ENCODE data around the gene AOPEP.

The AOPEP gene

GRCh38 chr9:94941211-94941875, 214.8 kb downstream of the AOPEP start:
- no peak for DNase-seq (ENCODE audit: extremely low read depth, low read depth)
- TF ChIP-seq CTCF (IDR thresholded peaks at IDR 0.05; ENCODE audit: low read depth, low read length, missing control alignments) = no peak
- H3K4me3 ChIP-seq (replicated peaks; ENCODE audit: low read depth, low read length) = no peak overlapping the region

DNA sequence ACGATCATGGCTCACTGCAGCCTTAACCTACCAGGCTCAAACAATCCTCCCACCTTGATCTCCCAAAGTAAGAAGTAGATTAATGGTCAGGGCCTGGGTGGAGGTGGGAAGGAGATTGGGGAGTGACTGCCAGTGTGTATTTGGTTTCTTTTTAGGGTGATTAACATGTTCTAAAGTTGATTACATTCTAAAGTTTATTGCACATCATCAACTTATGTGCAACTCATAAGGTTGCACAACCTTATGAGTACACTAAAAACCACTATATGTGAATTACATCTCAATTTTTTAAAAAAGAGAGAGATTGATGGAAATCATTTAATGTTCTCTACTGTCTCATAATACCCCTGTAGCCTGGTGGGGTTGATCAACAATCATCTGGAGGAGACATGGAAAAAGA, 218.1 kb downstream of the AOPEP start:
- DNase-seq (ENCODE audit: extremely low read depth, low read depth) = no peak
- H3K4me3 ChIP-seq (replicated peaks; ENCODE audit: low read depth, low read length) = no peak overlapping the region
- TF ChIP-seq CTCF (IDR thresholded peaks at IDR 0.05; ENCODE audit: low read depth, low read length, missing control alignments) = no peak

DNA sequence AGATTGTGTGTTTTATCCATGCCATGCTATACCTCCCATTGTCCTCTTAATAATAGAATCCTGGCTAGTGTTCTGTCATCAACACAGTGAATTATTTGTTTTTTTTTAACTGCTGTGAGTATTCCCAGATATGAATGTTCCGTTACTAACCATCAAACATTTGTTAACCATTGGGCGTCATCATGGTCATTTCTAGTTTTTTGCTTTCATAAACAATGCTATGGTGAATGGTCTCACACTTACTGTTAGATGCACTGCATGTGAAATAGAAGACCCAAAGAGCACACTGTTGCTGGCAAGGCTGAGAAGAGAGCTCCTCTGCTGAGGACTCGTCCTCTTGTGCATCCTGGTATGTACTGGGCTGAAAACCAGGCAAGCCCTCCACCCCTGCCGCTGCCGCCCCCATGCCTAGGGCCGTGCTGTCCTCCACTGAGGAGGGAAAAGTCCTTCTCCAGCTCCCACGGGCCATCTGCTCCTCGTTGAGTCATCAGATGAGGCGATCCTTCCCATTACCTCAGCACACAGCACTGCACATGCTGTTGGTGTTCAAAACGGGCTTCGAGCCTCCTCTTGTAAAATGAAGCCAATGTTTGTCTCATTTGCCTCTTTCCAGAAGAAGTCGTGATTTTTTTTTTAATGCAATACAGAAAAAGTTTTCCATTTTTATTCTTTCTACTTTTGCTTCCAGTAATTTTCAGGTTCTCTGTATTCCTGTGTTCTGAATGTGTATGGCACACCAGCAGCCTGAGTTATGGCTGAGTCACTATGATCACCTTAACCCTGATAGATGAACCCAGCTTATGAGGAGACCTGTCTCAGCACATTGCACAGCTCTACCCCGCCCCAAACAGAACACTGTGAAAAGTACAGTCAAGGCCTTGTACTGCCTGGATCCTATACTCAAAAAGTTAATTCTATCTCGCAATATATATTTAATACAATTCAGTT, 219.0 kb downstream of the AOPEP start:
- no peak overlapping the region for H3K4me3 ChIP-seq (replicated peaks; ENCODE audit: low read depth, low read length)
- DNase-seq (ENCODE audit: extremely low read depth, low read depth) = peak; percentile 83
- TF ChIP-seq CTCF (IDR thresholded peaks at IDR 0.05; ENCODE audit: low read depth, low read length, missing control alignments) = no peak

- H3K4me3 ChIP-seq (replicated peaks; ENCODE audit: low read depth, low read length) = no peak overlapping the region
- no peak for TF ChIP-seq CTCF (IDR thresholded peaks at IDR 0.05; ENCODE audit: low read depth, low read length, missing control alignments)
- DNase-seq (ENCODE audit: extremely low read depth, low read depth) = no peak
Measured at GRCh38 chr9:94946256-94946655, 219.8 kb downstream of the AOPEP start.

GRCh38 chr9:94948567-94949235, 222.2 kb downstream of the AOPEP start:
- no peak for DNase-seq (ENCODE audit: extremely low read depth, low read depth)
- TF ChIP-seq CTCF (IDR thresholded peaks at IDR 0.05; ENCODE audit: low read depth, low read length, missing control alignments) = no peak
- H3K4me3 ChIP-seq (replicated peaks; ENCODE audit: low read depth, low read length) = no peak overlapping the region

GRCh38 chr9:94949370-94949769, 222.9 kb downstream of the AOPEP start:
- no peak for TF ChIP-seq CTCF (IDR thresholded peaks at IDR 0.05; ENCODE audit: low read depth, low read length, missing control alignments)
- no peak for DNase-seq (ENCODE audit: extremely low read depth, low read depth)
- H3K4me3 ChIP-seq (replicated peaks; ENCODE audit: low read depth, low read length) = no peak overlapping the region

All from HFF-Myc (cell line).